WTC11 (cell line): ENCODE measurements around the gene ZNF277. TPM values are rescaled to one million over a fixed set of nuclear protein-coding genes. Genes with fewer than 3 reads are reported as not detected.

Source experiments
- ATAC-seq: fragments of 200-7000 bp; cut with Tn5 transposase; 2 replicates; pipeline ENCODE4 v1.10.0; 2021; ENCODE audit warnings: mild to moderate bottlenecking, moderate library complexity
- CTCF ChIA-PET: fragments of 300-600 bp; sonication (Branson Sonifier 250); formaldehyde crosslinking; loops from one replicate; lab custom pipeline; 2021; ENCODE audit warnings: antibody characterized with exemption; lab: Charles Lee
- POLR2A ChIA-PET: fragments of 350-600 bp; sonication (Branson Sonifier 250); formaldehyde crosslinking; loops from one replicate; lab custom pipeline; 2021; ENCODE audit warnings: antibody characterized with exemption; lab: Charles Lee
- DNase-seq: peaks from one replicate; pipeline ENCODE4 v3.0.0; 2021; ENCODE audit warnings: low spot score
- H3K27ac Mint-ChIP-seq: 2 replicates; pipeline ENCODE4 v1.8.0; 2021; ENCODE audit warnings: mixed read lengths
- H3K27me3 Mint-ChIP-seq: 2 replicates; pipeline ENCODE4 v1.8.0; 2021; ENCODE audit warnings: low read depth, mild to moderate bottlenecking, moderate library complexity, mixed read lengths
- H3K36me3 Mint-ChIP-seq: 2 replicates; pipeline ENCODE4 v1.8.0; 2021; ENCODE audit warnings: mixed read lengths
- H3K4me1 Mint-ChIP-seq: 2 replicates; pipeline ENCODE4 v1.8.0; 2022; ENCODE audit warnings: mixed read lengths
- H3K4me3 Mint-ChIP-seq: 2 replicates; pipeline ENCODE4 v1.8.0; 2021; ENCODE audit warnings: mild to moderate bottlenecking, moderate library complexity, mixed read lengths
- H3K9me3 Mint-ChIP-seq: 2 replicates; pipeline ENCODE4 v1.8.0; 2021; ENCODE audit warnings: mixed read lengths
- ARID4B ChIP-seq: sonication (generic); formaldehyde crosslinking; IDR thresholded peaks from 2 replicates; pipeline ENCODE4 v1.8.0; 2023; ENCODE audit warnings: missing genetic modification reagents, mild to moderate bottlenecking, borderline replicate concordance
- ATF6 ChIP-seq: sonication (generic); formaldehyde crosslinking; IDR thresholded peaks from 2 replicates; pipeline ENCODE4 v1.8.1; 2023; ENCODE audit warnings: mild to moderate bottlenecking, missing genetic modification reagents
- E2F1 ChIP-seq: sonication (generic); formaldehyde crosslinking; IDR thresholded peaks from 2 replicates; pipeline ENCODE4 v1.8.0; 2022; ENCODE audit warnings: mild to moderate bottlenecking, missing genetic modification reagents
- E2F5 ChIP-seq: sonication (generic); formaldehyde crosslinking; IDR thresholded peaks from 2 replicates; pipeline ENCODE4 v1.8.1; 2022; ENCODE audit warnings: mild to moderate bottlenecking, moderate library complexity, missing genetic modification reagents
- ESRRA ChIP-seq: sonication (generic); formaldehyde crosslinking; IDR thresholded peaks from 2 replicates; pipeline ENCODE4 v1.8.1; 2022; ENCODE audit warnings: mild to moderate bottlenecking, missing genetic modification reagents, borderline replicate concordance
- FOXJ3 ChIP-seq: sonication (generic); formaldehyde crosslinking; IDR thresholded peaks from 2 replicates; pipeline ENCODE4 v1.9.0; 2021; ENCODE audit warnings: missing genetic modification reagents, mild to moderate bottlenecking, borderline replicate concordance
- GTF2I ChIP-seq: fragments of 250-450 bp; sonication (Bioruptor Pico); conservative IDR thresholded peaks from 2 replicates; pipeline ENCODE4 v1.4.0; 2021; ENCODE audit warnings: mild to moderate bottlenecking
- IRF1 ChIP-seq: sonication (generic); formaldehyde crosslinking; IDR thresholded peaks from 2 replicates; pipeline ENCODE4 v1.8.0; 2023; ENCODE audit warnings: missing genetic modification reagents
- JAZF1 ChIP-seq: fragments of 250-450 bp; sonication (Bioruptor Pico); IDR thresholded peaks from 2 replicates; pipeline ENCODE4 v1.9.0; 2021; ENCODE audit warnings: moderate library complexity, mild to moderate bottlenecking, inconsistent platforms
- MAX ChIP-seq: sonication (generic); formaldehyde crosslinking; IDR thresholded peaks from 2 replicates; pipeline ENCODE4 v1.8.0; 2022; ENCODE audit warnings: mild to moderate bottlenecking, missing genetic modification reagents
- MXD4 ChIP-seq: fragments of 250-450 bp; sonication (Bioruptor Pico); IDR thresholded peaks from 2 replicates; pipeline ENCODE4 v1.8.0; 2021; ENCODE audit warnings: mild to moderate bottlenecking, moderate library complexity, borderline replicate concordance
- NFATC4 ChIP-seq: fragments of 250-450 bp; sonication (Bioruptor Pico); IDR thresholded peaks from 2 replicates; pipeline ENCODE4 v1.9.0; 2021; ENCODE audit warnings: mild to moderate bottlenecking
- NR3C1 ChIP-seq: sonication (generic); formaldehyde crosslinking; conservative IDR thresholded peaks from 2 replicates; pipeline ENCODE4 v1.8.1; 2023; ENCODE audit warnings: low read depth, mild to moderate bottlenecking, missing genetic modification reagents
- TEAD1 ChIP-seq: sonication (generic); formaldehyde crosslinking; IDR thresholded peaks from 2 replicates; pipeline ENCODE4 v1.8.0; 2022; ENCODE audit warnings: mild to moderate bottlenecking, missing genetic modification reagents
- TEAD4 ChIP-seq: sonication (generic); formaldehyde crosslinking; IDR thresholded peaks from 2 replicates; pipeline ENCODE4 v1.8.0; 2022; ENCODE audit warnings: mild to moderate bottlenecking, missing genetic modification reagents
- TP53 ChIP-seq: sonication (generic); formaldehyde crosslinking; IDR thresholded peaks from 2 replicates; pipeline ENCODE4 v1.8.1; 2023; ENCODE audit warnings: mild to moderate bottlenecking, missing genetic modification reagents
- ZNF138 ChIP-seq: sonication (generic); formaldehyde crosslinking; conservative IDR thresholded peaks from 2 replicates; pipeline ENCODE4 v1.8.1; 2022; ENCODE audit warnings: mild to moderate bottlenecking, moderate library complexity, missing genetic modification reagents
- total RNA-seq: library from RNA; stranded (reverse); gene quantifications from 3 replicates; pipeline ENCODE4 v1.2.3, GENCODE V29; 2021

ZNF277 gene
- total RNA-seq, 1 experiment from 2014 or later = 22.5 TPM

GRCh38 chr7:112203365-112203739, 3.1 kb upstream of the ZNF277 start:
- H3K4me1 Mint-ChIP-seq = peaks cover 28% of the 10 kb centered on the region
- ATAC-seq (no peak), DNase-seq (no peak)
- POLR2A ChIA-PET = no interaction called here
- H3K9me3 Mint-ChIP-seq = peaks cover 7% of the 10 kb centered on the region
- CTCF ChIA-PET = no interaction called here
- TF ChIP-seq NR3C1 (CRISPR knock-in tag) = no peak
- no peak for TF ChIP-seq ESRRA (CRISPR knock-in tag)
- TF ChIP-seq ATF6 (CRISPR knock-in tag) = no peak
- TF ChIP-seq E2F1 (CRISPR knock-in tag) = no peak
- no peak for TF ChIP-seq ZNF138
- TF ChIP-seq NFATC4 (CRISPR knock-in tag) = no peak
- TF ChIP-seq GTF2I (CRISPR knock-in tag) = no peak
- TF ChIP-seq TP53 (CRISPR knock-in tag) = no peak
- no peak for TF ChIP-seq JAZF1 (CRISPR knock-in tag)
- no peaks in the 10 kb centered on the region for H3K36me3 Mint-ChIP-seq
- no peak overlapping the region for H3K27ac Mint-ChIP-seq
- no peaks in the 10 kb centered on the region for H3K27me3 Mint-ChIP-seq
- peak overlapping the region; percentile 89 for H3K4me3 Mint-ChIP-seq

- ChIA-PET CTCF (interaction anchor here (0.9 to 1.4 kb wide), 5 partner anchors 139 to 462 kb away, joined by 3 to 5 read pairs (median 4); no protein-coding TSS in a partner anchor), POLR2A (interaction anchor here (0.7 to 3.6 kb wide), 10 partner anchors 9 to 449 kb away, joined by 3 to 18 read pairs (median 3); partner anchors contain the start of gene IFRD1)
- H3K27me3 Mint-ChIP-seq = no peaks in the 10 kb centered on the region
- TF ChIP-seq MXD4 (no peak), JAZF1 (CRISPR knock-in tag) (no peak), FOXJ3 (no peak)
- peaks cover 32% of the 10 kb centered on the region for H3K4me1 Mint-ChIP-seq
- no peaks in the 10 kb centered on the region for H3K36me3 Mint-ChIP-seq
- peak overlapping the region; percentile 89 for H3K4me3 Mint-ChIP-seq
- DNase-seq = no peak
- peak overlapping the region; percentile 48; the same call in 1 of the 2 replicates for H3K27ac Mint-ChIP-seq
- ATAC-seq = no peak
- peaks cover 7% of the 10 kb centered on the region for H3K9me3 Mint-ChIP-seq
Observed at GRCh38 chr7:112204499-112205342, 1.8 kb upstream of the ZNF277 start.

GRCh38 chr7:112205343-112206237, 905 bp upstream of the ZNF277 start:
- DNase-seq = peak; percentile 72
- peak overlapping the region; percentile 89 for H3K4me3 Mint-ChIP-seq
- H3K27ac Mint-ChIP-seq = peak overlapping the region; percentile 48; the same call in 1 of the 2 replicates
- no peaks in the 10 kb centered on the region for H3K27me3 Mint-ChIP-seq
- peaks cover 7% of the 10 kb centered on the region for H3K9me3 Mint-ChIP-seq
- no peaks in the 10 kb centered on the region for H3K36me3 Mint-ChIP-seq
- POLR2A ChIA-PET = interaction anchor here (0.7 to 3.6 kb wide), 12 partner anchors 9 to 450 kb away, joined by 3 to 18 read pairs (median 3); partner anchors contain the start of gene IFRD1
- H3K4me1 Mint-ChIP-seq = peaks cover 35% of the 10 kb centered on the region
- peak; percentile 24 for ATAC-seq
- CTCF ChIA-PET = interaction anchor here (0.8 to 1.5 kb wide), 6 partner anchors 8 to 463 kb away, joined by 3 to 5 read pairs (median 4); no protein-coding TSS in a partner anchor
- no peak; the same call in 1 of the 2 replicates for TF ChIP-seq IRF1
- TF ChIP-seq MAX (CRISPR knock-in tag) = 0 out of 2 replicates have a peak, but pooled peaks have one; percentile 16
- peak; percentile 25; the same call in 1 of the 2 replicates for TF ChIP-seq ARID4B (CRISPR knock-in tag)
- TF ChIP-seq TEAD1 (CRISPR knock-in tag) = 0 out of 2 replicates have a peak, but pooled peaks have one; percentile 13
- TF ChIP-seq TEAD4 (CRISPR knock-in tag) = no peak
- TF ChIP-seq E2F5 (CRISPR knock-in tag) = 0 out of 2 replicates have a peak, but pooled peaks have one; percentile 6
